Measurements from ENCODE around the gene GPR148. TPM values are rescaled to one million over a fixed set of nuclear protein-coding genes. Genes with fewer than 3 reads are reported as not detected.

The GPR148 gene
- polyA plus RNA-seq, 1 donor (not counting 4 experiments of a cell fraction or from before 2014, with no cell fraction given): not detected

DNA sequence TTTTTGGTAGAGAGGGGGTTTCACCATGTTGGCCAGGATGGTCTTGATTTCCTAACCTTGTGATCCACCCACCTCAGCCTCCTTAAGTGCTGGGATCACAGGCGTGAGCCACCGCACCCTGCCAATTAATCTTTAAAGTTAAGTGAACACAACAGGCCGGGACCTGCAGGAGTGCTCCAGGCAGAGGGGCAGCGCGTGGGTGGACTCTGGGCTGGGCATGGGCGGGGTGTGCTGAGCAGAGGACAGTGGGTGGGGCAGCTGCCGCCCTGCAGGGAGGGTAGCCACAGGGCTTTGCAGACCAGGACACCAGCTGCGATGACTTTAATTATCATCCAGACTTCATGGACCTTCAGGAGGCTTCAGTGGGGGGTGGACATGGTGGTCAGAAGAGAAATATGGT lies 8.8 kb upstream of the GPR148 start:
- Histone ChIP-seq H3K27me3 (ENCODE audit: control insufficient read depth, extremely low read depth, insufficient read depth, low read length) (no peaks in the 10 kb centered on the region), H3K27ac (ENCODE audit: control insufficient read depth, insufficient read depth, low read length) (no peak overlapping the region), H3K4me1 (ENCODE audit: control insufficient read depth, extremely low read depth, insufficient read depth, low read length) (no peaks in the 10 kb centered on the region), H3K36me3 (ENCODE audit: control insufficient read depth in 2 of 2, extremely low read depth in 1 of 2, insufficient read depth in 2 of 2, low read length in 2 of 2) (no peaks in the 10 kb centered on the region), H4K20me1 (ENCODE audit: control insufficient read depth, extremely low read depth, insufficient read depth, low read length) (no peaks in the 10 kb centered on the region), H3K4me3 (ENCODE audit: control insufficient read depth in 2 of 3, extremely low read depth in 1 of 3, insufficient read depth in 2 of 3, low read depth in 1 of 3, low read length in 3 of 3) (no peak overlapping the region), H3K9me3 (ENCODE audit: control insufficient read depth, low read depth, low read length) (no peaks in the 10 kb centered on the region), H3K9ac (ENCODE audit: control insufficient read depth, extremely low read depth, insufficient read depth, low read length) (no peak overlapping the region), H2AFZ (ENCODE audit: control insufficient read depth, low read length) (no peak overlapping the region), H3K9me1 (ENCODE audit: control insufficient read depth, extremely low read depth, insufficient read depth, low read length) (no peaks in the 10 kb centered on the region), H3K79me2 (ENCODE audit: control insufficient read depth, insufficient read depth, low read length) (no peaks in the 10 kb centered on the region), H3K4me2 (ENCODE audit: control insufficient read depth, extremely low read depth, insufficient read depth, low read depth, low read length) (no peak overlapping the region)
- DNase-seq (ENCODE audit: low read depth, low spot score) (no peak), FAIRE-seq (no peak)
- dilution Hi-C loops (cut with MboI; ENCODE audit: extremely low pct_ligation_motif_present, low sequenced_read_pairs): no loop called here
- no peak for TF ChIP-seq EZH2 (IDR thresholded peaks at IDR 0.05; ENCODE audit: low read length)
- TF ChIP-seq, protein P1, sequence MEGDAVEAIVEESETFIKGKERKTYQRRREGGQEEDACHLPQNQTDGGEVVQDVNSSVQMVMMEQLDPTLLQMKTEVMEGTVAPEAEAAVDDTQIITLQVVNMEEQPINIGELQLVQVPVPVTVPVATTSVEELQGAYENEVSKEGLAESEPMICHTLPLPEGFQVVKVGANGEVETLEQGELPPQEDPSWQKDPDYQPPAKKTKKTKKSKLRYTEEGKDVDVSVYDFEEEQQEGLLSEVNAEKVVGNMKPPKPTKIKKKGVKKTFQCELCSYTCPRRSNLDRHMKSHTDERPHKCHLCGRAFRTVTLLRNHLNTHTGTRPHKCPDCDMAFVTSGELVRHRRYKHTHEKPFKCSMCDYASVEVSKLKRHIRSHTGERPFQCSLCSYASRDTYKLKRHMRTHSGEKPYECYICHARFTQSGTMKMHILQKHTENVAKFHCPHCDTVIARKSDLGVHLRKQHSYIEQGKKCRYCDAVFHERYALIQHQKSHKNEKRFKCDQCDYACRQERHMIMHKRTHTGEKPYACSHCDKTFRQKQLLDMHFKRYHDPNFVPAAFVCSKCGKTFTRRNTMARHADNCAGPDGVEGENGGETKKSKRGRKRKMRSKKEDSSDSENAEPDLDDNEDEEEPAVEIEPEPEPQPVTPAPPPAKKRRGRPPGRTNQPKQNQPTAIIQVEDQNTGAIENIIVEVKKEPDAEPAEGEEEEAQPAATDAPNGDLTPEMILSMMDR (optimal IDR thresholded peaks at IDR 0.05 in 1 of 3, IDR thresholded peaks at IDR 0.05 in 1 of 3, conservative IDR thresholded peaks at IDR 0.05 in 1 of 3; ENCODE audit: extremely low read depth in 1 of 3, insufficient read depth in 2 of 3, low read length in 3 of 3): no peak

DNA sequence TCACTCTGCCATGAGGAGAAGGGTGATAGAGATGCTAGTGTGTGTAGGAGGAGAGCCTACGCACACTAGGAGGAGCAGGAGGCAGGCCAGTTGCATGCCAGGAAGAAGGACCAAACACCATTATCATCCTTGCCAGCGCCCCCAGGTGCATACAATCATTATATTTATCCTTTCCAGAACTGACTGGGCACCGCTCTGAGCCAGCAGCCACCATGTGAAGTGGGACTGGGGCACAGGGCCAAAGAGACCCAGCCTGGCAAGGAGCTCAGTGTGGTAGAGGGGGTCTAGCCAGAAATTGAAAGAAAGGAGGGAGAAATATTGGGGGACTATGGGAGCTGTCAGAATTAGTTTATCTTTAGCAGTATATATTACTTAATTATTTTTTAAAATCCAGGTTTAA lies 8.3 kb upstream of the GPR148 start:
- no peak overlapping the region for H3K4me3 ChIP-seq (ENCODE audit: control insufficient read depth in 2 of 3, extremely low read depth in 1 of 3, insufficient read depth in 2 of 3, low read depth in 1 of 3, low read length in 3 of 3)
- no peaks in the 10 kb centered on the region for H3K4me1 ChIP-seq (ENCODE audit: control insufficient read depth, extremely low read depth, insufficient read depth, low read length)
- no peaks in the 10 kb centered on the region for H3K27me3 ChIP-seq (ENCODE audit: control insufficient read depth, extremely low read depth, insufficient read depth, low read length)
- no peak for DNase-seq (ENCODE audit: low read depth, low spot score)
- no peak for FAIRE-seq
- no peaks in the 10 kb centered on the region for H3K9me1 ChIP-seq (ENCODE audit: control insufficient read depth, extremely low read depth, insufficient read depth, low read length)
- no peak overlapping the region for H3K9ac ChIP-seq (ENCODE audit: control insufficient read depth, extremely low read depth, insufficient read depth, low read length)
- dilution Hi-C loops (cut with MboI; ENCODE audit: extremely low pct_ligation_motif_present, low sequenced_read_pairs): no loop called here
- no peak overlapping the region for H3K27ac ChIP-seq (ENCODE audit: control insufficient read depth, insufficient read depth, low read length)
- no peaks in the 10 kb centered on the region for H3K9me3 ChIP-seq (ENCODE audit: control insufficient read depth, low read depth, low read length)
- H2AFZ ChIP-seq (ENCODE audit: control insufficient read depth, low read length): no peak overlapping the region
- no peaks in the 10 kb centered on the region for H4K20me1 ChIP-seq (ENCODE audit: control insufficient read depth, extremely low read depth, insufficient read depth, low read length)
- TF ChIP-seq, protein P1 (optimal IDR thresholded peaks at IDR 0.05 in 1 of 3, IDR thresholded peaks at IDR 0.05 in 1 of 3, conservative IDR thresholded peaks at IDR 0.05 in 1 of 3; ENCODE audit: extremely low read depth in 1 of 3, insufficient read depth in 2 of 3, low read length in 3 of 3): no peak
- no peak overlapping the region for H3K4me2 ChIP-seq (ENCODE audit: control insufficient read depth, extremely low read depth, insufficient read depth, low read depth, low read length)
- H3K79me2 ChIP-seq (ENCODE audit: control insufficient read depth, insufficient read depth, low read length): no peaks in the 10 kb centered on the region
- no peaks in the 10 kb centered on the region for H3K36me3 ChIP-seq (ENCODE audit: control insufficient read depth in 2 of 2, extremely low read depth in 1 of 2, insufficient read depth in 2 of 2, low read length in 2 of 2)
